IMR-90 (cell line): Measurements from ENCODE around the gene ST8SIA6.

Experiments
- CTCF ChIP-seq: conservative IDR thresholded peaks from 2 replicates; pipeline ENCODE4 v1.5.1; 2012; ENCODE audit warnings: mild to moderate bottlenecking, low read depth, low read length, improper control_type of control experiment
- ELK1 ChIP-seq: fragments of 150-350 bp; IDR thresholded peaks from 2 replicates; pipeline ENCODE4 v1.6.1; 2016; ENCODE audit warnings: low read depth, mild to moderate bottlenecking, low read length, moderate library complexity, borderline replicate concordance
- MXI1 ChIP-seq: IDR thresholded peaks from 2 replicates; pipeline ENCODE4 v1.6.1; 2012; ENCODE audit warnings: low read depth, mild to moderate bottlenecking, low read length, moderate library complexity, borderline replicate concordance
- POLR2A ChIP-seq: IDR thresholded peaks from 2 replicates; pipeline ENCODE4 v1.6.1; 2012; ENCODE audit warnings: mild to moderate bottlenecking, low read depth, low read length
- RAD21 ChIP-seq: IDR thresholded peaks from 2 replicates; pipeline ENCODE4 v1.6.1; 2012; ENCODE audit warnings: low read length, improper control_type of control experiment
- USF2 ChIP-seq: fragments of 150-350 bp; IDR thresholded peaks from 2 replicates; pipeline ENCODE4 v1.6.1; 2017; ENCODE audit warnings: mild to moderate bottlenecking, antibody characterized with exemption, low read length, low read depth

GRCh38 chr10:17454161-17455014 lies at the start of gene ST8SIA6:
- no peak; the same call in 1 of the 2 replicates for TF ChIP-seq RAD21
- TF ChIP-seq CTCF, result no peak
- no peak for TF ChIP-seq MXI1
- TF ChIP-seq USF2, result no peak
- TF ChIP-seq ELK1, result no peak
- no peak for TF ChIP-seq POLR2A
